Left ventricle myocardium superior (tissue), 1 donor: ENCODE data around the gene TRIM40. TPM values are rescaled to one million over a fixed set of nuclear protein-coding genes. Genes with fewer than 3 reads are reported as not detected.

Source experiments
- ATAC-seq: fragments of 200-7000 bp; cut with Tn5 transposase; one replicate; pipeline ENCODE4 v1.9.1; 2020; ENCODE audit warnings: mild to moderate bottlenecking, moderate library complexity
- DNase-seq: peaks from one replicate; pipeline ENCODE4 v3.0.0-alpha.2; 2020
- intact Hi-C: fragments of 100-400 bp; cut with micrococcal nuclease; formaldehyde crosslinking; loops from one replicate; pipeline ENCODE4 v1.11.0; 2022
- total RNA-seq: library from RNA; stranded (reverse); fragmentation: NEBNext Ultra II Directional; extraction: Animal tissue kit (Norgen Biotek cat#: 25700); gene quantifications from one replicate; pipeline ENCODE4 v1.2.1, GENCODE V29; 2021
- donor health status: DM: no; HTN: yes; CAD: no; lungs with severe emphysema.

The TRIM40 gene
- total RNA-seq, 1 donor from 2014 or later = not detected

DNA sequence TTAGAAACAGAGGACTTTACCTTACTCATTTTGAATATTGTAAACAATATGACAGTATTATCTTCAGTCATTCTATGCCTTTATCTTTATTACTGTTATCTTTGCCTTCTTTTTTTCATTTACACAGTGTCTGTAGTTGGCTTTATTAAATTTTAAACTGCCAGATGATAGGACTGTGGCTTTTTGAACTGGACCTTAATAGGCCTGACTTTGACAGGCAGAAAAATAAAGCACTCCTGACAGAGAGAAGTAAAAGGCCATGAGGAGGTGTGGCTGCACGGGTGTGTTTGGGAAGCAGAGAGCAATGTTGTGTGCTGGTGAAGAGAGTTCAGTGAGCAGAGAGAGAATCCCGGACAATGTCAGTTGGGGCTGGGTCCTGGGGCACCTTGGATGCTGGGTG lies 7.8 kb downstream of the TRIM40 start:
- intact Hi-C loops = no loop called here
- ATAC-seq = no peak

DNA sequence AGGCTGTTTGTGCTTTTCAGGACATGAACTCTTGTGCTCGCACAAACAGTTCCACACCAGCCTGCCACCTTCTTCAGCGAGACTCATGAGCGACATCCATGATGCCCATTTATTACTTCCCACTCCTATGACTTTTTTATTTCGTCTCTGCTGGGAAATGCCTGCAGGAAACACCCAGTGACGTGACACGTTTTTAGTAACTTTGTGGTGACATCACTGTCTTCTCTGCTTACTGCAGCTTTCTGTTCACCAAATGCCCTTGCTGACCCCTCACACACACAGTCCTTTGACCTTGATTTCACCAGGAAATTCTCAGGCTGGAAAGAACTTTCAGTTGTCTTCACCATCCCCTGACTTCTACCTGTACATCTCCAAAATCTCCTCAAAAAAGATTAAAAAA lies 8.9 kb downstream of the TRIM40 start:
- no peak for ATAC-seq
- no peak for DNase-seq
- intact Hi-C loops = no loop called here

More for the DNA sequence above, 7.8 kb downstream of the TRIM40 start:
- no peak for DNase-seq

- intact Hi-C loops = no loop called here
- ATAC-seq = no peak
- DNase-seq = no peak
Measured at GRCh38 chr6:30145818-30146217, 9.9 kb downstream of the TRIM40 start.

DNA sequence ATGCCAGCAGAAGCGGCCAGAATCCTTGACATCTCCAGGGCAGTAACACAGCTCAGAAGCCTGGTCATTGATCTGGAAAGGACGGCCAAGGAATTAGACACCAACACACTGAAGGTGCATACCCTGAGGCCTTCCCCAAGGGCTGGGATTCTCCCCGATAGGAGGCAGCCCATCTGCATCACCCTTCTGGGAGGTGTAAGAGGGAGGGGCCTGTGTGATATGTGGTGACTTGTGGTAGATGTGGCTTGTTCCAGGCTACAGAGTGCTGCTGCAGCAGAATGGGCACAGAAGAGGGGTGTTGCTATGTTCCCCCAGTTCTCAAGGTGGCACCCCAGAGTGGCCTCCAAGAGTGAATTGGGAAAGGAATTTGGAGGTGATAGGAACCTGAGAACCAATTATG lies 11.2 kb downstream of the TRIM40 start:
- intact Hi-C loops = no loop called here
- ATAC-seq (no peak), DNase-seq (no peak)

- no peak for ATAC-seq
- DNase-seq = no peak
- intact Hi-C loops = no loop called here
Measured at GRCh38 chr6:30149234-30149633, 13.3 kb downstream of the TRIM40 start.

DNA sequence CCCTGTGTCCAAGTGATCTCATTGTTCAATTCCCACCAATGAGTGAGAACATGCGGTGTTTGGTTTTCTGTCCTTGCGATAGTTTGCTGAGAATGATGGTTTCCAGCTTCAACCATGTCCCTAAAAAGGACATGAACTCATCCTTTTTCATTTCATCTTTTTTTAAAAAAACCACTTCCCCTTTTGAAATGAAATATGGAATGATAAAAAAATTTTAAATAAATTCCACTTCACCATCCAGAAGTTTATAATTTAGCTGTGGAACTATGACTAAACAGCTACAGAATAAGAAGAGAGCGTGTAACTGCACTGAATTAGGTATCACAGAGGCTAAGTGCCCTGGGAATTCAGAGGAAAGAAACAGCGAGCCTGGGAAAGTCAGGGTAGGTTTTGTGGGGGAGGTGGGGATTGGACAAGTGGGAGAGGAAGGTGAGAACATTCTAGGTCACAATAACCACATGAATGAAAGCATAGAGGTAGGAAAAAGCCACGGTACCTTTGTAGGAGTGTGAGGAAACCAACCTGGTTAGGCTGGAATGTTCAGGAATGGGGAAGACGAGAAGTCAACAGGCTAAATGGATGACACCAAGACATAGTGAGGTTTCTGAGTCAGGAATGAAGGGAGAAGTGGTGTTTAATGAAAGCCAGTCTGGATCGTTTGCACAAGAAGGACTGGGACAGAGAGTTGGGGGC lies 14.1 kb downstream of the TRIM40 start:
- ATAC-seq (no peak), DNase-seq (no peak)
- intact Hi-C loops = no loop called here

GRCh38 chr6:30150671-30151395 lies 14.9 kb downstream of the TRIM40 start:
- DNase-seq (no peak), ATAC-seq (no peak)
- intact Hi-C loops = no loop called here

DNA sequence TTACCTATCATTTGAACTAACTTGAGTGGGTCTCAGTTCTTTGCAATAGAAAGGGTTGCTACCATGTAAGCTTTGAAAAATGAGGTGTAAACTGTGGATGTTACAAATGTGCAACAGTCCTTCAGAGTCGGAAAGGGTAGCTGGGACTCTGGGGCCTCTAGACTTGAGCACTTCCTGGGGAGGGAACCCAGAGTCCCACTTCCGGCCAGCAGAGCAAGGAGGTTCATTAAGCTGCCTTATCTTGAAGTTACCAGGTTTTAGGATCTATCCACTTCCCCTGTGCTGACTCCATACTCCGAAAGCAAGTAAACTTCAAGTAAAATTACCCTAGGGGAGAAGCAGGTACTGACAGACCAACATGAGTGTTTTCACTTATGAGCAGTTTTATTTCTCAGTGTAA lies 15.6 kb downstream of the TRIM40 start:
- intact Hi-C loops = no loop called here

GRCh38 chr6:30152016-30152673 lies 16.2 kb downstream of the TRIM40 start:
- DNase-seq (no peak), ATAC-seq (no peak)
- intact Hi-C loops = no loop called here

More for the DNA sequence above, 15.6 kb downstream of the TRIM40 start:
- ATAC-seq (no peak), DNase-seq (no peak)

DNA sequence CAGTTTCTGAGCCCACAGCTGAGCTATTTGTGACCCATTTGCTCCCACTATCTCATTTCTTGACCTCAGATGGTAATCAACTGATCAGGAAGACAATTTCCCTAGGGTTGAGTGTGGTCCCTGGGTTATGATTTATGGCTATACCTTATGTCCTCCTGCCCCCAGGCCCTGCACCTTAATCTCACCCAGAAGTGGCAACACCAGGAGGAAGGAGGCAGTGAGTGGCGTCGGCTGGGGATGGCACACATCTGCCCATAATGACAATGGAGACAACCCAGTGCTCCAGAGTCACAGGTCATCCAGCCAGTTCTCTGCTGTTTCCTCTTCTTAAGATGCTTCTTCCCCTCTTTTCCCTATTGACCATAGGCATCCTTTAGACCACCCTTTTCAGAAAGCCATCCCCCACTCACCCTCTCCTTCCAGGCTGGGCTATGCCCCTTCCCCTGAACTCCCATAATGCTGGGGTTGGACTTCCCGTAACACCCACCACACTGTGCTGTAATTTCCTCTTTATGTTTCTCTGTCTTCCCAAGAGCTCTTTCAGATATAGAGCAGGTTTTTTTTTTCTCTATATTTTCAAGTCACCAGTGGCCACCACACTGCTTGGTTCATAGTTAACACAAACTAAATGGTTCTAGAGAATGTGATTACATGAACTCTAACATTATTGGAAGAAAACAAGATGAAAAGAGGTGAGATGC lies 17.1 kb downstream of the TRIM40 start:
- ATAC-seq (no peak), DNase-seq (no peak)
- intact Hi-C loops = no loop called here

DNA sequence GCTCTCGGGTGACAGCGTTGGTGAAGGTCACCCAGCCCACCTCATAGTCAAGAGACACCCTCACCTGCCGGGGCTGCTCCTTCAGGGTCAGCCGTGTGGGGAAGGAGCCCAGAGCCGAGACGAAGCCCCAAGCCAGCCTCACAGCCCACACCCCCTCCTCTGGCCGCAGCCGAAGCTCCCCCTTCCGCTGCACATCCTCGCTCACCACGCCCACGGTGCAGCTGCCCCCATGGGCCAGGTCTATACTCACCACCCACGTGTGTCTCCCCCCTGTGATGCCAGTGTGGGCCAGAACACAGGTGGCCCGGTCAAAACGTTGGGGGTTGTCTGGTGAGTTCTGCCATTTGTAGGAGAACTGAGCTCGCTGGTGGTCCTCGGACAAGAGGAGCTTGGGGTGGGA lies 18.1 kb downstream of the TRIM40 start:
- ATAC-seq = no peak
- no peak for DNase-seq
- intact Hi-C loops = no loop called here

DNA sequence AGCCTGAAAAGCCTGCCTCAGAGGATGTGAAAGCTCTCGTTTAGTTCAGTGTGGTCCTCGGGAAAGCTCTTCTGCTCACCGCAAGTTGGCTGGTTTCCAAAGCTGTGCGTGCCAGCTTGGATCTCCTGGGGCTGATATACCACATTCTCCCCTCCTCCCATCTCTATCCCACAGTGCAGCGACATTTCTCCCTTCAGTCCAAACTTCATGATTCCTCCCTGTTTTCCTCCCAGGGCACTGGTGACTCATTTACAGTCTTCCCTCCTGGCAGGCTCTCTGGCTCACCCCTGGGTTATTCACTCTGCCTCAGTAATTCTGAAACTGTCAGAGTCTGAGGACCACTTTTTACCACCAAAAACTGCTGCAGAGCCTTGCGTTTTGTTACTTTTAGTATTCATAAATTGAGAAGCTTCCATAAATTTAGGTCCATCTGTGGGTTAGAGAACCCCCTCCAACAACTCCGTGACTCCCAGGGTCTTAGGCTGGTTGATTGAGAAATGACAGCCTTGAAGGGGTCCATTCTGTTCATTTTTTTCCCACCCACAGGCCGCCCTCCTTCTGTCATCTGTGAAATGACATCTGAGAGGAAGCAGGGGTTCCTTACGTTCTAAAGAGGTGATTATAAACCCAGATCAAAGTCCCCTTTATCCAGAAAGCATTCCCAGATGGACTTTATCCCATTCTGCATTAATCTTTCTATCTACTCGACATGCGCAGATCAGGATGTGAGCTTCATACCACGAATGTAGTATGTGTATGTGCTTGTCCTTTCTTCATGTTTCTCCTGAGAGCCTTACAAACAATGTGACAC lies 19.0 kb downstream of the TRIM40 start:
- DNase-seq (no peak), ATAC-seq (peak; percentile 40)
- intact Hi-C loops = no loop called here

- DNase-seq = no peak
- intact Hi-C loops = no loop called here
Measured at GRCh38 chr6:30155520-30156261, 19.8 kb downstream of the TRIM40 start.

GRCh38 chr6:30156262-30156599 lies 20.3 kb downstream of the TRIM40 start:
- ATAC-seq = peak; percentile 80
- intact Hi-C loops = no loop called here
- peak; percentile 39 for DNase-seq

More at GRCh38 chr6:30155520-30156261, 19.8 kb downstream of the TRIM40 start:
- ATAC-seq = no peak

- ATAC-seq (no peak), DNase-seq (no peak)
- intact Hi-C loops = no loop called here
Measured at GRCh38 chr6:30156774-30157173, 20.8 kb downstream of the TRIM40 start.

GRCh38 chr6:30157581-30157980 lies 21.6 kb downstream of the TRIM40 start:
- ATAC-seq (no peak), DNase-seq (no peak)
- intact Hi-C loops = no loop called here

GRCh38 chr6:30157999-30158398 lies 22.1 kb downstream of the TRIM40 start:
- DNase-seq (no peak), ATAC-seq (no peak)
- intact Hi-C loops = no loop called here

DNA sequence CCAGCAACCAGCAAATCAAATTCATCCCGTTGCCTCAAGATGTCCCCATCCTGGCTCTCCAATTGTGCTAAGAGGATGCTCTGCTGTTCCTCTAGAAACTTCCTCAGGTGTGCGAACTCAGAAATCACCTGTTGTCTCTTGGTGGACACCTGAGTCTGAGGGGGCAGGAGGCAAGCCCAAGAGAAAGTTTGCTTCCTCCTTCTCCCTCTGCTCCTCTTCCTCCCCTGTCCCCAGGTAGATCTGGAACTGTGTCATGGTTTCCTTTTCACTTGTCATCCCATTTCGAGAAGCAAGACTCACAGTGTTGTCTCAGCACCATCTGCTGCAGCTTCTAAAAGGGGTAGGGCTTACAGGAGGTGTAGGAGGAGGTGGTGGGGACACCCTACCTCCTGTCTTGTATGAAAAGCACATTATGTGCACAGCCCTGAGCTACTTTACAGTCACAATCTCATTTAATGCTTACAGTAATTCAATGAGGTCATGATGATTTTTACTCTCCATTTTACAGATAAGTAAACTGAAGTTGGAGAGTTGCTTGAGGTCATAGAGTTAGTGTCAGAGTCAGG lies 22.6 kb downstream of the TRIM40 start:
- intact Hi-C loops = no loop called here
- ATAC-seq (no peak), DNase-seq (no peak)
